Astrocyte (in vitro differentiated cells and primary cell): Measurements from ENCODE around the gene ITPR2.
"Not testable (repeated sequence)": the region's sequence is repeated elsewhere in the genome, so short reads cannot be mapped to it uniquely, and the experiment has no call there.

Source experiments
- CTCF ChIP-seq: IDR thresholded peaks from 2 replicates; pipeline ENCODE4 v1.5.1; 2011; ENCODE audit warnings: low read depth, mild to moderate bottlenecking, inconsistent platforms, low read length, moderate library complexity; ENCODE audit not compliant: insufficient read depth
- EZH2 ChIP-seq: IDR thresholded peaks from 2 replicates; pipeline ENCODE4 v1.6.1; 2012; ENCODE audit warnings: mild to moderate bottlenecking, low read length, inconsistent platforms; ENCODE audit not compliant: insufficient read depth

- TF ChIP-seq CTCF, EZH2: not testable (repeated sequence)
Observed at GRCh38 chr12:26671487-26671886, 161.5 kb downstream of the ITPR2 start.
